GM19397 (cell line): ENCODE data around the gene ARSB.
"Not testable (repeated sequence)": the region's sequence is repeated elsewhere in the genome, so short reads cannot be mapped to it uniquely, and the experiment has no call there.

Source experiments
- ATAC-seq: cut with Tn5 transposase; IDR thresholded peaks from one replicate; pipeline ENCODE4 v1.9.1; 2021; ENCODE audit warnings: mild to moderate bottlenecking, moderate library complexity; ENCODE audit not compliant: unreplicated experiment

Gene ARSB

GRCh38 chr5:78851891-78852290, 133.2 kb downstream of the ARSB start:
- not testable (repeated sequence) for ATAC-seq

GRCh38 chr5:78845470-78845869, 139.6 kb downstream of the ARSB start:
- no peak for ATAC-seq

GRCh38 chr5:78843436-78843835, 141.7 kb downstream of the ARSB start:
- ATAC-seq, result no peak

- no peak for ATAC-seq
Observed at GRCh38 chr5:78841767-78842166, 143.3 kb downstream of the ARSB start.

GRCh38 chr5:78838753-78839152, 146.4 kb downstream of the ARSB start:
- ATAC-seq, result no peak

- no peak for ATAC-seq
Observed at GRCh38 chr5:78837836-78838235, 147.3 kb downstream of the ARSB start.

- ATAC-seq, result no peak
Observed at GRCh38 chr5:78835176-78835575, 149.9 kb downstream of the ARSB start.

- ATAC-seq, result no peak
Observed at GRCh38 chr5:78833284-78833683, 151.8 kb downstream of the ARSB start.

GRCh38 chr5:78830528-78831046, 154.5 kb downstream of the ARSB start:
- ATAC-seq, result no peak

- no peak for ATAC-seq
Observed at GRCh38 chr5:78829811-78830527, 155.1 kb downstream of the ARSB start.

- no peak for ATAC-seq
Observed at GRCh38 chr5:78827725-78828124, 157.4 kb downstream of the ARSB start.

- ATAC-seq, result no peak
Observed at GRCh38 chr5:78824831-78825281, 160.3 kb downstream of the ARSB start.

- no peak for ATAC-seq
Observed at GRCh38 chr5:78823196-78823595, 161.9 kb downstream of the ARSB start.

- no peak for ATAC-seq
Observed at GRCh38 chr5:78821536-78822021, 163.5 kb downstream of the ARSB start.

GRCh38 chr5:78819707-78820106, 165.4 kb downstream of the ARSB start:
- no peak for ATAC-seq

- ATAC-seq, result no peak
Observed at GRCh38 chr5:78819166-78819565, 165.9 kb downstream of the ARSB start.

GRCh38 chr5:78816143-78816765, 168.9 kb downstream of the ARSB start:
- no peak for ATAC-seq

- no peak for ATAC-seq
Observed at GRCh38 chr5:78813906-78814530, 171.1 kb downstream of the ARSB start.

- no peak for ATAC-seq
Observed at GRCh38 chr5:78813286-78813685, 171.8 kb downstream of the ARSB start.

GRCh38 chr5:78811866-78812265, 173.2 kb downstream of the ARSB start:
- no peak for ATAC-seq

- ATAC-seq, result no peak
Observed at GRCh38 chr5:78811121-78811817, 173.8 kb downstream of the ARSB start.
